GM21390 (cell line): ENCODE measurements around the gene TCF12.
"Not testable (repeated sequence)": the region's sequence is repeated elsewhere in the genome, so short reads cannot be mapped to it uniquely, and the experiment has no call there.

Source experiments
- ATAC-seq: cut with Tn5 transposase; IDR thresholded peaks from one replicate; pipeline ENCODE4 v1.9.1; 2021; ENCODE audit not compliant: unreplicated experiment

The TCF12 gene

DNA sequence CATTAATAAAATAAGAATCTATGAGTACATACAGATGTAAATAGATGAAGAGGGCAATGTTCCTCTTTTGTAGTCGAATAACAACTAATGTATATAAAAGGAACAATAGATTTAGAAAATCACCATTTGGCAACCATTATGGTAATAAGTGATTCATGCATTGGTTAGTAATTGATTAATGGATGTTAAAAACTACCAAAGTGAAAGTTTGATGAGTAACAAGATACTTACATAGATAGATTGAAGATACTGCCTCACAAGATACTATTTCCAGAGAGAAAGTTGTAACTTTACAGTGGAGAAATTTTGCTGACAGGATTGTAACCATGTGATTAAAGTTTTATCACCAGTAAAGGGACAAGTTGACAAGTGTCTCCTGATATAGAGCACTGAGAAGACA lies 55.0 kb downstream of the TCF12 start:
- no peak for ATAC-seq

DNA sequence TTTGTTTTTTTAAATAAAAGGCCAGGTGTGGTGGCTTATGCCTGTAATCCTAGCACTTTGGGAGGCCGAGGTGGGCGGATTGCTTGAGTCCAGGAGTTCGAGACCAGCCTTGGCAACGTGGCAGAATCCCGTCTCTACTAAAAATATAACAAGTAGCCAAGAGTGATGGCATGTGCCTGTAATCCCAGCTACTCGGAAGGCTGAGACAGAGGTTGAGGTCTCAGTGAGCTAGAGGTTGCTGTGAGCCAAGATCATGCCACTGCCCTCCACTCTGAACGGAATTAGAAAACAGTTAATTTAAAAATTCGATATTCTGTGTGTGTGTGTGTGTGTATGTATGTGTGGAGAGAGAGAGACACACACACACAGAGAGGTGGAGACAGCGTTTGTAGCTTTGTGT lies 58.8 kb downstream of the TCF12 start:
- no peak for ATAC-seq

DNA sequence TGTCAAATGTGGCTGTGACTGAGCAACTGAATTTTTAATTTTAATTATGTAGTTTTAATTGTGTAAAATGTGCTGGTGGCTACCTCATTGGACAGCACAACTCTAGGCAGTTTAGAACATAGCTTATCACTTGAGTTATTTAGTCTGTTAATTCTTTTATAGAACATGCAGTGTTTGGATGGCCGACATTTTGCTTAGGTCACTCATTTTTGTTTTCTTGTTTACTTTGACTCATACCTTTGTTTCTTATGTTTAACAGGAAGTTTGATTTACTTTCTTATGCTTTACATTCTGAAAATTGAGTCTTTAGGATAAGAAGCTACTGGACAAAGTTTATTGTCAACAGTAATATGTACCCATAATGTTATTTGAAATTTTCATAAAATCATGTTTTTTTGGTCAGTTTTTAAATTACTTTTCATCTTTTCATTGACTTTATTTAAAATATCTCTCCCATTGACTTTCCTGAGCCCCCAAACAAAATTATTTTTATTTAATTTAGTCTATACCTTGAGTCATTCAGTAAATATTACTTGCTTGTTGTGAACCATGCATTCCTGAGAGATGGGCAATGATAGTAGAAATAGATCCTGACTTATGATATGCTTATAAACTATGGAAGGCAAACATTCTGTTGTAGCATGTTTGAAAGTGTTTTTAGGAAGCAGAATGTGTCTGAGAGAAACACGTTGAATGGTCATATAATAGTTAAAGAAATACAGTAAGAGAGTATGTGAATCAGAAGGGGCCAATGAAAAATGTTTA lies 60.6 kb downstream of the TCF12 start:
- ATAC-seq, result no peak

DNA sequence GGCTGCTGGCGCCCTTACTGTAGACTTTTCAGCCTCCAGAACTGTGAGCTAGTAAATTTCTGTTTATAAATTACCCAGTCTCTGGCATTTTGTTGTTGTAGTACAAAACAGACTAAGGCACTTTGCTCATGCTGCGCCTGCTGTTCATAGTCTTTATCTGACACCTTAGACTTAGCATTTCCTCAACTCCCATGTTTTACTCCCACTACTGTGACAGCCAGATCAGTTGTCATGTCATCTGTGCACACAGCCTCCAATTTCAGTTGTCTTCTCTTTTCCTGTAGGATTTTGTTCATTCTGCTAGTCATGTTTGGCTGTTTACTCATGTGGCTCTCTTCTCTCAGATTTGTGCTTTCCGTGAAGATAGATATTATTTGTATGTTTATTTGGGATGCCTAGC lies 62.0 kb downstream of the TCF12 start:
- ATAC-seq, result no peak

DNA sequence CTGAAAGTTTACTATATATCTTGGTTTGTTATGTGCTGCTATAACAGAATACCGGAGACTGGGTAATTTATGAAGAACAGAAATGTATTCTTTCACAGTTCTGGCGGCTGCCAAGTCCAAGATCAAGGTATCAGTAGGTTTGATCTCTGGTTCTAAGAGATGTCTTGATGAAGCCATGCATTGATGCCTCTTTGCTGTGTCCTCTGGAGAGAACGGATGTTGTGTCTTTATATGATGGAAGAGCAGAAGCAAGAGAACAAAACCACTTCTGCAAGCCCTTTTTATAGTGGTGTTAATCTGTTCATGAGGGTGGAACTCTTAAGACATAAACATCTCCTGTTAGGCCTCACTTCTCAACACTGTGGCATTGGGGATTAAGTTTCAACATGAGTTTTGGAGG lies 62.7 kb downstream of the TCF12 start:
- no peak for ATAC-seq

DNA sequence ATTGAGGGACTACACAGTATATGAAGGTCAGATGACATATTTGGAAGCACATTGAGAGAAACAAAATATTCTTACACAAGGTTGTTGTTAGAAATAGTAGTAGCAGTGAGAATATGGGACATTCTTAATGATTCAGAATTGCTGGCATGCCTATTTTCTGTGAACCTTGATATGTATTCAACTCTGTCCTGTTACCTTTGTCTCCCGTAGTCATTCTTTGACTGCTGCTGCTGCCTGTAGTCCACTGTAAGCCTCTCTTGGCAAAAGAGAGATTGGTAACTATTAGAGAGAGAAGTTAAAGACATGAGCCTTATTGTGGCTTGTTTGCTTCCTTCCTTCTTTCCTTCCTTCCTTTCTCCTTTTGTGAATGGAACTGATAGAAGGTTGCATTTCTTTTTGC lies 64.5 kb downstream of the TCF12 start:
- ATAC-seq, result no peak

DNA sequence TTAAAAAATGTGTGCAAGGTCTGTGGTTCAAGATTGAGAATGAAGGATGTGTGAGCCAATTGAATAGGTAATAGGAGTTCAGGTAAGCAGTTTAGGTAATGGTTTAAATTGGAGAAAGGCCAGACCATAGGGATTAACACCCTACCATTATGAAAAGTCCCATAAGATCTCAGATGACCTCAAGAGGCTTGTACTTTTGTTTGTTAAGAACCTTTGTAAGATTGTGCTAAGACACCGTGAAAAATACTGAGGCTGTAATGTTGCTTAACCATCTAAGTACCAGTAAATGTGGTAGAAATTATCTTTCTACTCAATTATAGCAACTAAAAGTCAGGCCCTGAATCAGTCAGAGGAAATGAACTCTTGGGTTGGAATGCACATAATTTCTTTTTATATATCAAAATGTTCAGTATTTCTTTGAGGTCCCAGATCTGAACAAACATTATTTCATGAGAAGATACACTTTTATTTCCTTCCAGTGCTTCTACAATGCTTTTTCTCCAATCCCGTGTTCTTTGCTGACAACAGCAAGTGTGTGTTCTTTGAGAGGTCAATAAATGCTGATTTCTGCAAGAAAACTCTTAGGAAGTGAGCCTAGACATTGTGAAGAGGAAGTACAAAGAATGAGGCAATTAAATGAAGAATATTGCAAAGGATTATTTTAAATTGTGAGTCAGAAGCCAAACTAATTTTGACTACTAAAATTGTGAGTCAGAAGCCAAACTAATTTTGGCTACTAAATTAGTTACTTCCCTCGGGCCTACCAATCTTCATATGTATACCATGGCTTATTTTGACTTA lies 66.4 kb downstream of the TCF12 start:
- ATAC-seq, result no peak

DNA sequence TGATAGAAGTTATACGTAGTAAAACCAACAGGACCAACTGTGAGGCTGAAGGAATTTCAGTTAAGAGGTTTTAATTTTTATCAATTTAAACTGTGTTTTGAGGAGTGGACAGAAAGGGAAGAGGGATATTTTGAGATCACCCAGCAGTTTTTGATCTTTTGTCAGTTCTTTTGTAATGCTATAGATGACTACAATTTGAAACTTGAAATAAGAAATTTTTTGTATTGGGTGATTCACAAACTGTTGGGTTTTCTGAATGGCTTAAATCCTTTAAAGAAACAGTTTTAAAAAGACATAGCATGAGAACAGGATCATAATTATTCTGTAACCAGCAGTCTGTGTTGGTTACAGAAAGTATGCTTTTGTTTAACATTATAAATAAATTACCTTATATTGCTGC lies 67.4 kb downstream of the TCF12 start:
- ATAC-seq, result no peak

DNA sequence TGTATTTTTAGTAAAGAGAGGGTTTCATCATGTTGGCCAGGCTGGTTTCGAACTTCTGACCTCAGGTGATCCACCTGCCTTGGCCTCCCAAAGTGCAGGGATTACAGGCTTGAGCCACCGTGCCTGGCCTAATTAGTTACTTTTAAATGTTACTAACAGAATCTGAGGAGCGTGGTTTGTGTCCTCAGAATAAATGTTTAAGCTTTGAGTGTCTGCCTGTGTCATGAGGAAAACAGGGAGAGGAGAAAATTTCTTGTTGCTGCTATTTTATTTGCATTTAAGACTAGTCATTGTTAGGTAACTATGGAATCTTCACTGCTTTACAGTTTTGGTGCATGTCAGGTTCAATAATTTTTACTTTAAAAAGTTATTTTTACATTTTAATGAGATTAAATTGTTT lies 68.8 kb downstream of the TCF12 start:
- ATAC-seq, result no peak

DNA sequence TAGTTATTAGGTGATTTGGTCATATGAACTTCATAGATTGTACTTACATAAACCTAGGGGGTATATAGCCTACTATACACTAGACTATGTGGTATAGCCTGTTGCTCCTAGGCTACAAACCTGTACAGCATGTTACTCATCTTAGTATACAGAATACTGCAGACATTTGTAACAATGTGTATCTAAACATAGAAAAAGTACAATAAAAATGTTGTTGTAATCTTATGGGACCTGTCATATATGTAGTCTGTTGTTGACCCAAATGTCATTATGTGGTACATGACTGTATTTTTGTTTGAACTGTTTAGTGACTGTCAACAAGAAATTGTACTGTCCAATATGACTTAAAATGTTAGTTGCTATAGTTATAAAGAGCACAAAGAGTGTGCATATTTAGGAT lies 69.8 kb downstream of the TCF12 start:
- no peak for ATAC-seq

DNA sequence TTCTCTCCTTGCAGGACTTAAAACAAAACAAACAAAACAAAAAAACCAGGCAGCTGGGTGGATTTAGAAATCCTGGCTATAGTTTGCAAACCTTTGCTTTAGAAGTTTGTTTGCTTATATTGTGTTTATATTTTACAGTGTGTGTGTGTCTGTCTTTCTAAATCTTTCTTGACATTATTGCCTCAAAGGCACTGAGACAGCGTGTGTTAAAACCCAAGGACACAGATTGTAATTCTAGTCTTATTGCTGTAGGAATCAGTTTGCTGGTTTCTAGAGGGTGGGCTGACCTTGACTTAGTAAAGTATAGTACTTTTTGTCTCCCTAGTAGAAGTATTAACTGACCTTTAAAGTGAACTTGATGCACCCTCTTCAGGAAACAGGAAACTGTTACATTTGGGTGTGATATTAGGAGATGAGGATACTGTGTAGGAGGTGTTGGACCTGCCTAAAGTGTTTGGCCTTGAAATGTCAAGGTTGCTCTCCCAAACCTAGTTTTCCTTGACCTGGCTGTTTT lies 71.0 kb downstream of the TCF12 start:
- no peak for ATAC-seq

DNA sequence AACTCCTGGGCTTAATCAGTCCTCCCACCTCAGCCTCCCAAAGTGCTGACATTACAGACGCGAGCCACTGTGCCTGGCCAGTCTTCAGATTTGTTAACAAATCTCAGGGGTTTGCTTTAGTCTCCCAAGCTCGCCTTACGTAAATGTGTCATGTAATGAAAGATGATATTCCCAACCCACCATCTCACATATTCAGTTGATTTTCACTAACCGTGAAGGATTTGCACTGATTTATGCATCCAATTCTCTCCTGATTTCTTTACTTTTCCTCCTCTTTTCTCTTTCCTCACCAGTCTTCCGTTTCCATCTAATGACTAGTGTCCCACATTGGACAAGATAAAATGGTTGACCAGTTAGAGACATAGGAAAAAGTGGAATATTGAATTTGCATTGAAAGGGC lies 72.6 kb downstream of the TCF12 start:
- no peak for ATAC-seq

DNA sequence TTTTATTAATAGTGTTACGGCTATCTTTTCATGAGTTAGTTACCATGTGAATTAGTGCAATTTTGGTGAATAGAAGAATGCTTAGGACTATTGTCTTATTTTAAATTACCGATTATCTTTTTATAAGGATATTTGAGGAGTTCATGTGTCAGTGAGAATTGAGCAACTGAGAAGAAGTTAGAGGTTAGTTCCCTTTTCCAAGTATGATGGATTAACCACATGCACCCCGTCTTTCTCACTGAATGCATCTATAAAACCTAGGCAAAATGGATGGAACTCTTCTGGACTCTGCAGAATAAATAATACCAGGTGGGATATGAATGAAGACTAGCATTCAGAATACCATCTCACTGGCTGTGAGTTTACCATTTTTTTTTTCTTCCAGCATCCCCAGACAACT lies 74.3 kb downstream of the TCF12 start:
- ATAC-seq, result no peak

DNA sequence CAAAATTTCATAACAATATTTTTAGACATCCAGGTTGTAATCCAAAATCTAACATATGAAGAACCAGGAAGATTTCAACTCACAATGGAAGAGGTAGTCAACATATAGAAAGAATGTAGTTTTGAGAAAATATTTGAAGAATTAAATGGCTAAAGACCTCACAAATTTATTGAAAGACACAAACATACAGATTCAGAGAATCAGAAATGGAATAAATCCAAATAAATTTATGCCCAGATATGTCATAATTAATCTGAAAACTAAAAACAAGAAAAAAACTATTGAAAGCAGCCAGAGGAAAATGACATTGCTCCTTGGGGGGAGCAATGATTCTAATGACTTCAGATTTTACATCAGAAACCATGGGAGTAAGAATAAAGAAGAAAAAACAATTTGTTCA lies 75.8 kb downstream of the TCF12 start:
- no peak for ATAC-seq

DNA sequence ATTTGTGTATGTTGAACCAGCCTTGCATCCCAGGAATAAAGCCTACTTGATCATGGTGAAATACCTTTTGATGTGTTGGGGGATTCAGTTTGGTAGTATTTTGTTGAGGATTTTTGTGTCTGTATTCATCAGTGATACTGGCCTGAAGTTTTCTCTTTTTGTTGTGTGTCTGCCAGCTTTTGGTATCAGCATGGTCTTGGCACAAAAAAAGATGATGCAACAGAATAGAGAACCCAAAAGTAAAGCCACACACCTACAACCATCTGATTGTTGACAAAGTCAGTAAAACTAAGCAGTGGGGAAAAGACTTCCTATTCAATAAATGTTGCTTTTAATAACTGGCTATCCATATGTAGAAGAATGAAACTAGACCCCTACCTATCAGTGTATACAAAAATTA lies 77.6 kb downstream of the TCF12 start:
- no peak for ATAC-seq

DNA sequence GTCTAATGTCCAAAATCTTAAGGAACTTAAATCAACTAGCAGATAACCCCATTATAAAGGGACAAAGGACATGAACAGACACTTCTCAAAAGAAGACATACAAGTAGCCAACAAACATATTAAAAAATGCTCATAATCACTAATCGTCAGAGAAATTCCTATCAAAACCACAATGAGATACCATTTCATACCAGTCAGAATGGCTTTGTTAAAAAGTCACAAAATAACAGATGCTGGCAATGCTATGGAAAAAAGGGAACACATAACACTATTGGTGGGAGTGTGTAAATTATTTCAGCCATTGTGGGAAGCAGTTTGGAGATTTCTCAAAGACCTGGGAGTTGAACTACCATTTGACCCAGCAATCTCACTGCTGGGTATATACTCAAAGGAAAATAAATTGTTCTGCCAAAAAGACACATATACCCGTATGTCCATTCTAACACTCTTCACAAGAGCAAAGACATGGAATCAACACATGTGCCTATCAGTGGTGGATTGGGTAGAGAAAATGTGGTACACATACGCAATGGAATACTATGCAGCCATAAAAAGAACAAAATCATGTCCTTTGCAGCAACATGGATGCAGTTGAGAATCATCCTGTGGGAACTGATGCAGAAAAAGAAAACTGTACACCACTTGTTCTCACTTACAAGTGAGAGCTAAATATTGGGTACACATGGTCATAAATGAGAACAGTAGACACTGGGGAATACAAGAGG lies 78.5 kb downstream of the TCF12 start:
- ATAC-seq, result no peak

DNA sequence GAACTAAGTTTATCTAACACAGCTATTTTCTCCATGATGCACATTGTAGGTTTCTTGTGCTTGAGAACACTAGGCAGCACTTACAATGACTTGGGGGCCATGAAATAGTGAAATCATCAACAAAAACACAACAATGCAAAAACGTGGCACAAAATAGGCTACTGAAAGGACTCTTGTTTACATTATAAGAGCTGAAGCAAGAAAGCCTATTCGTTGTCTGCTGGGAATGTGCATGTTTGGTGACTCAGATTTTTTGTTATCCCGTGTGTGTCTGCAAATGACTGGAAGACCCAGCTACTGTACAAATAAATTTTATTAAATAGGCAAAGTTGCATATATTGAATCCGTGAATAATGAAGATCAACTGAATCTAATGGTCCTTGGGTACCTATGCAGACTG lies 85.0 kb downstream of the TCF12 start:
- ATAC-seq, result no peak

DNA sequence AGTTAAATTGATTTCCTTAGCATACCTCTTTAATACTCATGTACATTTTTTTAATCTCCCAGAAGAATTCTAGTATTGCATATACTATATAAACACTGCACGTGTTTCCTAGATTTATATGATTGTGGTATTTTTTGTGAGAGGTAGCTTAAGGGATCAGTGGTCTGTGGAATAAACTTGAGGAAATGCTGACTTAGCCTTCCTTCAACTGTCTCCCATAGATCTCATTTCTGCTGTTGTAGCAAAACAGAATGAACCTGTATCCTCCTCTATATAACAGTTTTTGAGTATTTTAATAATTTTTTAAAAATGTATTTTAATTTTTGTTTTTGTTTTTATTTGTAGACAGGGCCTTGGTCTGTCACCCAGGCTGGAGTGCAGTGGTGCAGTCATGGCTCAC lies 86.8 kb downstream of the TCF12 start:
- ATAC-seq, result no peak

DNA sequence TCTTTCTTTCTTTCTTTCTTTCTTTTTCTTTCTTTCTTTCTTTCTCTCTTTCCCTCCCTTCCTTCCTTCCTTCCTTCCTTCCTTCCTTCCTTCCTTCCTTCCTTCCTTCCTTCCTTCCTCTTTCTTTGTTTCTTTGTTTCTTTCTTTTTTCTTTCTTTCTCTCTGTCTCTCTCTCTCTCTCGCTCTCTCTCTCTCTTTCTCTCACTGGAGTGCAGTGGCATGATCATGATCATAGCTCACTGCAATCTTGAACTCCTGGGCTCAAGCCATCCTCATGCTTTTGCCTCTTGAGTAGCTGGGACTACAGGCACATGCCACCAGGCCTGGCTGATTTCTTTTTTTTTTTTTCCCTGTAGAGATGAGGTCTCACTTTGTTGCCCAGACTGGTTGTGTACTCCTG lies 89.4 kb downstream of the TCF12 start:
- not testable (repeated sequence) for ATAC-seq

DNA sequence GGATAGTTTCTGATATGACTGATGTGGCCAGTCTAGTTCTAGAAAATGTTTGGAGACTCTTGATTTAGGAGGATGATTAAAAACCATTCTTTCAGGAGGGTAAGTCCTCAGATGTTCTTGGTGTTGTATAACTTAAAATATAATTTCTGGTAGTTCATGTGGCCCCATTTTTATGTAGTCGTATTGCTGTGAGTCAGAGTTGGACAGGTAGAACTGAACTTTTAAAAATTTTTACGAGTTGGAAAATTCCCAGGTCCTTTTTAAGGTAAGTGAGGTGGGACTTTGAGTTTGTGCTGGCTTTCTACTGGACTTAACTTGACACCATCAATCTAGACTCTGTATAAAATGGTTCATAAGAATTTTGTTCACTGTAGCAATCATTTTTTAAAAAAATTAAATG lies 92.3 kb downstream of the TCF12 start:
- no peak for ATAC-seq

DNA sequence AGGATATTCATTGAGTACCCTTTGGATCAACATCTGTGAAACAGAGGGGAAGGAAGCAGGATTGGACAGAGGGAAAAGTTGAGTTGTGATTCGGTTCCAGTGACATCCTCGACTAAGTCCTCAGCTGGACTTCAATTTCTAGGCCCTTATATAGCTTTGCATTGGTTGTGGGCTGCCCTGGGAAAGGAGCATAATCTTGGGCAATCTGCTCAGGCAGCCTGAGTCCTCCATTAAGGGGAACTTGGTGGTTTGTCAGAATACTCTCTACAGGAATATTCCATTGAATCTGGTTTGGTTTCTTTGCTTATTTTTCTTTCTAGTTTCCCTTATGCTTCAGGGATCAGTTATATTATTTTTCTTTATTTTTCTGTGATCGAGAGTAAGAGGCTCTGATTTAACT lies 94.1 kb downstream of the TCF12 start:
- no peak for ATAC-seq

DNA sequence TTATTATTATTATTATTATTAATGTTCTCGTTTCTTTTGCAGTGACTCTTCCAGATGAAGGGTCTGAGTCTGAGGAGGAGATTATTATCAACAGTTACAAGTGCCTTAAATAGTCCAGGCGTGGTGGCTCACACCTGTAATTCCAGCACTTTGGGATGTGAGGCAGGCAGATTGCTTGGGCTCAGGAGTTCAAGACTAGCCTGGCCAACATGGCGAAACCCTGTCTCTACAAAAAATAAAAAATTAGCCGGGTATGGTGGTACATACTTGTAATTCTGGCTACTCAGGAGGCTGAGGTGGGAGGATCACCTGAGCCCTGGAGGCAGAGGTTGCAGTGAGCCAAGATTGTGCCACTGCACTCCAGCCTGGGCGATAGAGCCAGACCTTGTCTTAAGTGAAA lies 96.5 kb downstream of the TCF12 start:
- not testable (repeated sequence) for ATAC-seq
